Panc1 (cell line): ENCODE results near the gene PXN.

Experiments used
- POLR2AphosphoS5 ChIP-seq: IDR thresholded peaks from 2 replicates; pipeline ENCODE4 v1.6.1; 2012; ENCODE audit warnings: mild to moderate bottlenecking, low read depth, low read length, moderate library complexity
- TF ChIP-seq, protein P1 (sequence below): fragments of 450-650 bp; IDR thresholded peaks from 2 replicates; pipeline ENCODE4 v1.5.1; 2017; ENCODE audit warnings: mild to moderate bottlenecking

DNA sequence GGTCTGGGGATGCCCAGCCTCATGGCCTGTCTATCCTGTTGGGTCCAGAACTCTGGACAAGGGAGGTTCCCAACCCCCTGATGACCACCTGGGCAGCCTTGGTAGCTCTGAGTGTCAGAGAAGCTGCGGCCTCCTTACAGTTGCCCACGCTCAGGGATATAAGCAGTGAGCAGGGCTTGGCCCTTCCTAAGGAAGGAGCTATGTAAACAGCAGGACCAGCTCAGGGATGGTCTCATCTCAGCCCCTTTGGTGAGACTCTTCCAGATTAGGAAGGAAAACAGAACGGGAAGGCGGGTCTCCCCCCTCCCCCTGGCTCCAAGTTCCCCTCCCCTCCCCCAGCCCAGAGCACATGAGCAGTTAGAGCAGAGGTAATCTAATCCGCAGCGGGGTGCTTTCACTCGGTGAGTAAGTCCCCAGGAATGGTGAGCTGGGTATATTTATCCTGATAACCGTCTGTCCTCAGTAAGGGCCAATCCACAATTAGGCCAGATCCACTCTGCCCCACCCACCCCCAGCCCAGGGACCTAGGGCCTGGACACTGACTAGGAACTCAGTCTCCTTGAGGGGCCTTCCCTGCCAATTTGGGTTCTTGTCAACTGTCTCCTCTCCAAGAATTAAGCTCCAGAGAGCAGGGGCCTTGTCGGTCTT is 35.1 kb downstream of the PXN start:
- TF ChIP-seq POLR2AphosphoS5 = peak; percentile 14; the same call in 1 of the 2 replicates
- TF ChIP-seq, protein P1, sequence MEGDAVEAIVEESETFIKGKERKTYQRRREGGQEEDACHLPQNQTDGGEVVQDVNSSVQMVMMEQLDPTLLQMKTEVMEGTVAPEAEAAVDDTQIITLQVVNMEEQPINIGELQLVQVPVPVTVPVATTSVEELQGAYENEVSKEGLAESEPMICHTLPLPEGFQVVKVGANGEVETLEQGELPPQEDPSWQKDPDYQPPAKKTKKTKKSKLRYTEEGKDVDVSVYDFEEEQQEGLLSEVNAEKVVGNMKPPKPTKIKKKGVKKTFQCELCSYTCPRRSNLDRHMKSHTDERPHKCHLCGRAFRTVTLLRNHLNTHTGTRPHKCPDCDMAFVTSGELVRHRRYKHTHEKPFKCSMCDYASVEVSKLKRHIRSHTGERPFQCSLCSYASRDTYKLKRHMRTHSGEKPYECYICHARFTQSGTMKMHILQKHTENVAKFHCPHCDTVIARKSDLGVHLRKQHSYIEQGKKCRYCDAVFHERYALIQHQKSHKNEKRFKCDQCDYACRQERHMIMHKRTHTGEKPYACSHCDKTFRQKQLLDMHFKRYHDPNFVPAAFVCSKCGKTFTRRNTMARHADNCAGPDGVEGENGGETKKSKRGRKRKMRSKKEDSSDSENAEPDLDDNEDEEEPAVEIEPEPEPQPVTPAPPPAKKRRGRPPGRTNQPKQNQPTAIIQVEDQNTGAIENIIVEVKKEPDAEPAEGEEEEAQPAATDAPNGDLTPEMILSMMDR = no peak
